SK-N-MC (cell line): ENCODE measurements around the gene ATP5PF.

Experiments
- EZH2 ChIP-seq: fragments of 200-600 bp; sonication (generic); IDR thresholded peaks from one replicate; pipeline ENCODE4 v1.6.1; 2017; ENCODE audit warnings: antibody characterized with exemption
- FOXP2 ChIP-seq: optimal IDR thresholded peaks from 2 replicates; pipeline ENCODE3; 2011; ENCODE audit warnings: mild to moderate bottlenecking, moderate library complexity; ENCODE audit not compliant: insufficient read depth; ENCODE audit errors: extremely low read length, control extremely low read depth
- POLR2AphosphoS5 ChIP-seq: IDR thresholded peaks from 2 replicates; pipeline ENCODE4 v1.6.1; 2012; ENCODE audit warnings: mild to moderate bottlenecking, low read depth, low read length, borderline replicate concordance

DNA sequence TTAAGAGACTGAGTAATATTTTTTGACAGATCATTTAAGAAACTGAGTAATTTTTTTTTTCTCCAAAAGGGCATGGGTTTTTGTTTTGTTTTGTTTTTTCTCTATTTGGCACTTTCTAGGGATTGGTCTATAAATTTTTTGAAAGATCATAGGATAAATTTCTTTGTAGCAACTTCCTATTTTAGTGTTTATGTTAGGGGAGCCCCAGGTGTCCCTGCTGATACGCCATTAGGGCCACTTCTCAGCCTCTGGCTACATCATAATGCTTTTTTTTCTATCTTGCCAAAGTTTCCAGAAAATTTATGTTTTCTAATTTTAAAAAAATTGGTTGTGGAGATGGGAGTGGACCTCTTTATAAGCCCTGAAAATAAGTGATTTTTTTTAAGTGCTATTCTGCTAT lies 2.7 kb upstream of the ATP5PF start:
- TF ChIP-seq POLR2AphosphoS5, result no peak
- TF ChIP-seq EZH2, result no peak
- no peak for TF ChIP-seq FOXP2
